Measurements from ENCODE around the gene TENT5A.
A peak's percentile ranks its signal among the peaks of the same experiment; 100 is the strongest.

The TENT5A gene

GRCh38 chr6:81750681-81751387 is 1.6 kb downstream of the TENT5A start:
- Histone ChIP-seq H3K4me2 (ENCODE audit: low read length) (peak overlapping the region; percentile 97), H3K4me3 (ENCODE audit: low read depth, low read length) (peak overlapping the region; percentile 96), H3K79me2 (peaks cover 12% of the 10 kb centered on the region), H3K4me1 (peaks cover 9% of the 10 kb centered on the region), H3K9ac (peak overlapping the region; percentile 75), H2AFZ (peak overlapping the region; percentile 92), H3K9me3 (ENCODE audit: control insufficient read depth, low read length) (no peaks in the 10 kb centered on the region), H3K27me3 (ENCODE audit: control insufficient read depth, insufficient read depth, low read length) (no peaks in the 10 kb centered on the region), H3K36me3 (ENCODE audit: control insufficient read depth, insufficient read depth, low read length) (no peaks in the 10 kb centered on the region), H3K27ac (peak overlapping the region; percentile 95)
- no peak for TF ChIP-seq CTCF (IDR thresholded peaks at IDR 0.05)

- H3K9ac ChIP-seq, result no peak overlapping the region
- H3K36me3 ChIP-seq (ENCODE audit: control insufficient read depth, insufficient read depth, low read length), result no peaks in the 10 kb centered on the region
- no peaks in the 10 kb centered on the region for H3K9me3 ChIP-seq (ENCODE audit: control insufficient read depth, low read length)
- H3K4me1 ChIP-seq, result peaks cover 9% of the 10 kb centered on the region
- H3K4me2 ChIP-seq (ENCODE audit: low read length), result peak overlapping the region; percentile 27
- no peak overlapping the region for H3K27ac ChIP-seq
- peak overlapping the region; percentile 96 for H3K4me3 ChIP-seq (ENCODE audit: low read depth, low read length)
- no peaks in the 10 kb centered on the region for H3K27me3 ChIP-seq (ENCODE audit: control insufficient read depth, insufficient read depth, low read length)
- H2AFZ ChIP-seq, result no peak overlapping the region
- TF ChIP-seq CTCF (IDR thresholded peaks at IDR 0.05), result no peak
- peaks cover 12% of the 10 kb centered on the region for H3K79me2 ChIP-seq
These were observed 2.3 kb downstream of the TENT5A start for GRCh38 chr6:81750200-81750599.

- Histone ChIP-seq H3K36me3 (ENCODE audit: control insufficient read depth, insufficient read depth, low read length) (no peaks in the 10 kb centered on the region), H3K79me2 (peaks cover 12% of the 10 kb centered on the region), H3K4me1 (peaks cover 9% of the 10 kb centered on the region), H3K9me3 (ENCODE audit: control insufficient read depth, low read length) (no peaks in the 10 kb centered on the region), H2AFZ (no peak overlapping the region), H3K27me3 (ENCODE audit: control insufficient read depth, insufficient read depth, low read length) (no peaks in the 10 kb centered on the region), H3K4me3 (ENCODE audit: low read depth, low read length) (no peak overlapping the region), H3K9ac (no peak overlapping the region), H3K4me2 (ENCODE audit: low read length) (no peak overlapping the region), H3K27ac (no peak overlapping the region)
- no peak for TF ChIP-seq CTCF (IDR thresholded peaks at IDR 0.05)
These were observed 2.8 kb downstream of the TENT5A start for GRCh38 chr6:81749707-81750106.

GRCh38 chr6:81748994-81749393 is 3.5 kb downstream of the TENT5A start:
- no peaks in the 10 kb centered on the region for H3K27me3 ChIP-seq (ENCODE audit: control insufficient read depth, insufficient read depth, low read length)
- H3K9ac ChIP-seq, result no peak overlapping the region
- no peak for TF ChIP-seq CTCF (IDR thresholded peaks at IDR 0.05)
- no peak overlapping the region for H3K4me3 ChIP-seq (ENCODE audit: low read depth, low read length)
- H3K79me2 ChIP-seq, result peaks cover 12% of the 10 kb centered on the region
- H3K27ac ChIP-seq, result no peak overlapping the region
- no peak overlapping the region for H2AFZ ChIP-seq
- peaks cover 9% of the 10 kb centered on the region for H3K4me1 ChIP-seq
- no peaks in the 10 kb centered on the region for H3K9me3 ChIP-seq (ENCODE audit: control insufficient read depth, low read length)
- H3K4me2 ChIP-seq (ENCODE audit: low read length), result no peak overlapping the region
- no peaks in the 10 kb centered on the region for H3K36me3 ChIP-seq (ENCODE audit: control insufficient read depth, insufficient read depth, low read length)

GRCh38 chr6:81747327-81747726 is 5.2 kb downstream of the TENT5A start:
- no peak overlapping the region for H3K4me2 ChIP-seq (ENCODE audit: low read length)
- no peaks in the 10 kb centered on the region for H3K9me3 ChIP-seq (ENCODE audit: control insufficient read depth, low read length)
- peaks cover 12% of the 10 kb centered on the region for H3K79me2 ChIP-seq
- no peak overlapping the region for H2AFZ ChIP-seq
- no peak overlapping the region for H3K4me3 ChIP-seq (ENCODE audit: low read depth, low read length)
- no peak overlapping the region for H3K9ac ChIP-seq
- H3K4me1 ChIP-seq, result peaks cover 9% of the 10 kb centered on the region
- no peak overlapping the region for H3K27ac ChIP-seq
- no peaks in the 10 kb centered on the region for H3K36me3 ChIP-seq (ENCODE audit: control insufficient read depth, insufficient read depth, low read length)
- H3K27me3 ChIP-seq (ENCODE audit: control insufficient read depth, insufficient read depth, low read length), result no peaks in the 10 kb centered on the region
- no peak for TF ChIP-seq CTCF (IDR thresholded peaks at IDR 0.05)

Data from parathyroid adenoma (tissue), 2 donors.